Smooth muscle cell (in vitro differentiated cells): ENCODE data around the gene MTF1. TPM values are rescaled to one million over a fixed set of nuclear protein-coding genes. Genes with fewer than 3 reads are reported as not detected.

Experiments
- DNase-seq: peaks from one replicate; lab custom pipeline; 2025; ENCODE audit not compliant: unreplicated experiment; lab: John Stamatoyannopoulos, UW
- H2AFZ ChIP-seq: fragments of 200-600 bp; sonication (generic); 2 replicates; pipeline ENCODE4 v1.6.0; 2016; ENCODE audit warnings: antibody characterized with exemption, low read depth, mild to moderate bottlenecking
- H3F3A ChIP-seq: fragments of 200-600 bp; sonication (generic); 2 replicates; pipeline ENCODE4 v1.6.0; 2017; ENCODE audit warnings: antibody characterized with exemption, low read depth
- H3K27ac ChIP-seq: fragments of 200-600 bp; sonication (generic); 2 replicates; pipeline ENCODE4 v1.5.1; 2016; ENCODE audit warnings: low read depth, mild to moderate bottlenecking
- H3K27me3 ChIP-seq: fragments of 200-600 bp; sonication (generic); 2 replicates; pipeline ENCODE4 v1.6.1; 2016; ENCODE audit warnings: low read depth, mild to moderate bottlenecking
- H3K36me3 ChIP-seq: fragments of 200-600 bp; sonication (generic); 2 replicates; pipeline ENCODE4 v1.5.1; 2016; ENCODE audit warnings: low read depth
- H3K4me1 ChIP-seq: fragments of 200-600 bp; sonication (generic); 2 replicates; pipeline ENCODE4 v1.5.1; 2016; ENCODE audit warnings: low read depth
- H3K4me2 ChIP-seq: fragments of 200-600 bp; sonication (generic); 2 replicates; pipeline ENCODE4 v1.6.0; 2016; ENCODE audit warnings: mild to moderate bottlenecking
- H3K4me3 ChIP-seq: fragments of 200-600 bp; sonication (generic); 2 replicates; pipeline ENCODE4 v1.5.1; 2016; ENCODE audit warnings: mild to moderate bottlenecking
- H3K79me2 ChIP-seq: fragments of 200-600 bp; sonication (generic); 2 replicates; pipeline ENCODE4 v1.6.0; 2016; ENCODE audit warnings: low read depth, mild to moderate bottlenecking
- H3K9ac ChIP-seq: fragments of 200-600 bp; sonication (generic); 2 replicates; pipeline ENCODE4 v1.6.0; 2016; ENCODE audit warnings: low read depth
- H3K9me3 ChIP-seq: fragments of 200-600 bp; sonication (generic); replicated peaks from 2 replicates; pipeline ENCODE4 v1.5.1; 2016; ENCODE audit warnings: low read depth
- H4K20me1 ChIP-seq: fragments of 200-600 bp; sonication (generic); 2 replicates; pipeline ENCODE4 v1.6.0; 2016; ENCODE audit warnings: low read depth
- WGBS: methylation state at CpG from one replicate; pipeline ENCODE4 v1.1.7; 2016; ENCODE audit warnings: low lambda C conversion rate; 5-methylcytosine and 5-hydroxymethylcytosine counted together
- polyA plus RNA-seq: library from polyadenylated mRNA; unstranded; fragments of >200 nt; fragmentation: Nextera tagmentation; extraction: Ambion mirVana; gene quantifications from 2 replicates; pipeline ENCODE4 v1.2.1, GENCODE V29; 2016
- total RNA-seq: library from RNA; depleted of rRNA; stranded (reverse); fragments of >200 nt; gene quantifications from 2 replicates; pipeline ENCODE4 v1.2.3, GENCODE V29; 2014
- TF ChIP-seq, protein P1 (sequence below): fragments of 200-600 bp; sonication (generic); IDR thresholded peaks from 2 replicates; pipeline ENCODE4 v1.5.1; 2017; ENCODE audit warnings: borderline replicate concordance, mild to moderate bottlenecking, antibody characterized with exemption; ENCODE audit not compliant: insufficient read depth, poor library complexity, severe bottlenecking

Gene MTF1
- total and polyA plus RNA-seq, 2 experiments from 2014 or later, result 6.8 to 25.9 TPM

DNA sequence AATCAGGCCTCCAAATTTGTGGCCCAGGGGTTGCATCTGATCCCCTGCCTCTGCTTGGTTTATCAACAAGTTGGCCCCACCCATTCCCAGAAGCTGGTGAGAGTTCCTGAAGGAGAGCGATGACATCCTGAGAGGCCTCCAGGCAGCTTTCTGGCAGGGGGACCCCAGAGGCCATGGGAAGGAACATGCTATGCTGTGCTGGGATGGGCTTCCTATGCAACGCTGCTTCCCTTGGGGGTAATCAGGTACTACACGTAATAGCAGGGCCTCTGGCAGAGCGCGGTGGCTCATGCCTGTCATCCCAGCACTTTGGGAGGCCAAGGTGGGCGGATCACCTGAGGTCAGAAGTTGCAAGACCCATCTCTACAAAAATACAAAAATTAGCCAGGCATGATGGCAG, 8.4 kb upstream of the MTF1 start:
- no peak for DNase-seq
- no peaks in the 10 kb centered on the region for H3K27me3 ChIP-seq
- no peaks in the 10 kb centered on the region for H3K4me1 ChIP-seq
- H3F3A ChIP-seq, result no peaks in the 10 kb centered on the region
- no peaks in the 10 kb centered on the region for H3K79me2 ChIP-seq
- H3K4me2 ChIP-seq, result no peak overlapping the region
- peaks cover 4% of the 10 kb centered on the region for H3K36me3 ChIP-seq
- 93% methylated on average over 6 of the region's 6 CpGs for WGBS
- no peak overlapping the region for H3K4me3 ChIP-seq
- H4K20me1 ChIP-seq, result no peaks in the 10 kb centered on the region
- H2AFZ ChIP-seq, result no peak overlapping the region
- TF ChIP-seq, protein P1, sequence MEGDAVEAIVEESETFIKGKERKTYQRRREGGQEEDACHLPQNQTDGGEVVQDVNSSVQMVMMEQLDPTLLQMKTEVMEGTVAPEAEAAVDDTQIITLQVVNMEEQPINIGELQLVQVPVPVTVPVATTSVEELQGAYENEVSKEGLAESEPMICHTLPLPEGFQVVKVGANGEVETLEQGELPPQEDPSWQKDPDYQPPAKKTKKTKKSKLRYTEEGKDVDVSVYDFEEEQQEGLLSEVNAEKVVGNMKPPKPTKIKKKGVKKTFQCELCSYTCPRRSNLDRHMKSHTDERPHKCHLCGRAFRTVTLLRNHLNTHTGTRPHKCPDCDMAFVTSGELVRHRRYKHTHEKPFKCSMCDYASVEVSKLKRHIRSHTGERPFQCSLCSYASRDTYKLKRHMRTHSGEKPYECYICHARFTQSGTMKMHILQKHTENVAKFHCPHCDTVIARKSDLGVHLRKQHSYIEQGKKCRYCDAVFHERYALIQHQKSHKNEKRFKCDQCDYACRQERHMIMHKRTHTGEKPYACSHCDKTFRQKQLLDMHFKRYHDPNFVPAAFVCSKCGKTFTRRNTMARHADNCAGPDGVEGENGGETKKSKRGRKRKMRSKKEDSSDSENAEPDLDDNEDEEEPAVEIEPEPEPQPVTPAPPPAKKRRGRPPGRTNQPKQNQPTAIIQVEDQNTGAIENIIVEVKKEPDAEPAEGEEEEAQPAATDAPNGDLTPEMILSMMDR, result no peak
- no peaks in the 10 kb centered on the region for H3K9me3 ChIP-seq
- no peak overlapping the region for H3K9ac ChIP-seq
- no peak overlapping the region for H3K27ac ChIP-seq

DNA sequence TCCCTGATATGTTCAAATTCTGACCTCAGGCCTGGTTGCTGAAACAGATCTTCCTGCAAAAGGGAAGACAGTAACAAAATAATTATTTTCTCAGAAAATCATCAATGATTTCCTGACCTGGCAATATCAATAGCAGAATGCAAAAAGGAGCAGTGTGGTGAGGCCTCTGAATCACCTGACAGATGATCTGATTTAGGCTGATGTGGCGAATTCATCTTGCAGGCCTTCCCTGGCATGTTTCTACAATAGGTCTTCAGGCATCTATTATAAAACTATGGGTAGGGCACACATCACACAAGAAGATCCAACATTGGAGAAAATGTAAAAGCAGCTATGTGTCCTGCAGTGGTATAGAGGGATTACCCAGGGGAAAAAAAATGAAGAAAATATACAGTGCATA, 7.1 kb upstream of the MTF1 start:
- H2AFZ ChIP-seq, result no peak overlapping the region
- H3K27ac ChIP-seq, result no peak overlapping the region
- H3K27me3 ChIP-seq, result no peaks in the 10 kb centered on the region
- H3K4me1 ChIP-seq, result no peaks in the 10 kb centered on the region
- H3K9ac ChIP-seq, result no peak overlapping the region
- DNase-seq, result no peak
- TF ChIP-seq, protein P1, result no peak
- WGBS, result 96% methylated on average over 1 of the region's 1 CpG
- H3K9me3 ChIP-seq, result no peaks in the 10 kb centered on the region
- no peaks in the 10 kb centered on the region for H4K20me1 ChIP-seq
- H3K4me3 ChIP-seq, result no peak overlapping the region
- H3K4me2 ChIP-seq, result no peak overlapping the region
- no peaks in the 10 kb centered on the region for H3K79me2 ChIP-seq
- H3F3A ChIP-seq, result no peaks in the 10 kb centered on the region
- H3K36me3 ChIP-seq, result peaks cover 4% of the 10 kb centered on the region

DNA sequence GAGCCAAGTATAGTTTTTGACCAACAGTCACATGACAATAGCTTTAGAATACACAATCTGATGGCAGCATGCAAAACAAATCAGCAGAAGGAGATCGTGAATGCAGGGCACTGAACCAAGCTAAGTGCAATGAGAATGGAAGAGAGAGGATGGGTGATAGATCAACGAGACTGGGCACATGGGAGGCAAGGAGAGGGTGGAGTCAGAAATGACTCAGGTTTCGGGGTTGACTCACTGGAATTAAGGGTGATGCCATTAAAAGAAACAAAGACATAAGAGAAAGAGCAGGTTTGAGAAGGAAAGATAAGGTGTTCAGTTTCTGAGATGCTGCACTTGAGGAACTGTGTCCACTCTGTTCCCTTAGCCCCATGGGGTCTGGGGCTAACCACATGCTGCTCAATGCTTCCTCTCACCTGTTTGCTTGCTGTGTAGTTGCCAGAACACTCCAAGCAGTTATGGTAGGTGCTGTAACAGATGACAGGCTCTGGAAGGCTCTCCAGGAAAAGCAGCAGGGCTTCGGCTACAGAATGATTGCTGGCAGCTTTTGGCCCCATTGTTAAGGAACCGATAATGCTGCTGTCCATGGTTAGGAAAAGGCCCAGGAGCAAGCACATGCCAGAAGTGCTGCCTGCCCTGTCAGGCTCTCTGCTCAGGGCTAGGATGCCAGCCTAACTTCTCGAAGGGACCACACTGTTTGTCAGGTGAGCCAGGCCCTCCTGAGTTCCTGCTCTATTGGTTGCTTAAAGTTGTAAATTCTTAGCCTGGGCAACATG, 6.1 kb upstream of the MTF1 start:
- 89% methylated on average over 6 of the region's 6 CpGs for WGBS
- TF ChIP-seq, protein P1, result no peak
- Histone ChIP-seq H3K79me2 (no peaks in the 10 kb centered on the region), H3K4me1 (no peaks in the 10 kb centered on the region), H3K27me3 (no peaks in the 10 kb centered on the region), H2AFZ (no peak overlapping the region), H3K9ac (no peak overlapping the region), H3K9me3 (no peaks in the 10 kb centered on the region), H3F3A (peaks cover 4% of the 10 kb centered on the region), H3K4me2 (no peak overlapping the region), H3K4me3 (no peak overlapping the region), H4K20me1 (no peaks in the 10 kb centered on the region), H3K36me3 (peaks cover 4% of the 10 kb centered on the region), H3K27ac (peak overlapping the region; percentile 65)
- no peak for DNase-seq

DNA sequence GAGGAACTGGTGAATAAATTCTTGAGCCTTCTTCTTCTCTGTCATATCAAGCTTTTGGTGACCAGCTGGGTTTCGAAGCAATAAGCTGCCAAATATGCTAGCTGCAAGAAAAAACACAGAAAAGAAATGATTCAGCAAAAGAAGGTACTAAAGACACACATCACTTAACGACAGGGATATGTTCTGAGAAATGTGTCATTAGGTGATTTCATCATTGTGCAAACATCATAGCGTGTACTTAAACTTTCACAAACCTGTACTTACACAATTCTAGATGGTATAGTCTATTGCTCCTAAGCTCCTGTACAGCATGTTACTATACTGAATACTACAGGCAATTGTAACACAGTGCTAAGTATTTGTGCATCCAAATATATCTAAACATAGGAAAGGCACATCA, 2.9 kb upstream of the MTF1 start:
- 85% methylated on average over 3 of the region's 3 CpGs for WGBS
- Histone ChIP-seq H3K4me2 (no peak overlapping the region), H3K36me3 (peaks cover 4% of the 10 kb centered on the region), H3K9me3 (no peaks in the 10 kb centered on the region), H4K20me1 (no peaks in the 10 kb centered on the region), H2AFZ (no peak overlapping the region), H3K27me3 (no peaks in the 10 kb centered on the region), H3K4me3 (no peak overlapping the region), H3F3A (peaks cover 8% of the 10 kb centered on the region), H3K9ac (no peak overlapping the region), H3K27ac (peak overlapping the region; percentile 56), H3K4me1 (peaks cover 9% of the 10 kb centered on the region), H3K79me2 (peaks cover 20% of the 10 kb centered on the region)
- no peak for DNase-seq
- TF ChIP-seq, protein P1, result no peak
